T-helper 1 cell treated with Interleukin-12 subunit alpha and Interleukin-12 subunit beta and Interleukin-4 antibody, amounts not matched to agents 30 μg/mL and 1 μg/mL, for 36 hours (primary cell): ENCODE data around the gene PIWIL4.

Experiments used
- H3K27ac Mint-ChIP-seq: one replicate; pipeline ENCODE4 v1.8.0; 2021; ENCODE audit warnings: mild to moderate bottlenecking, mixed read lengths
- H3K27me3 Mint-ChIP-seq: one replicate; pipeline ENCODE4 v1.8.0; 2021; ENCODE audit warnings: low read depth, mixed read lengths
- H3K36me3 Mint-ChIP-seq: one replicate; pipeline ENCODE4 v1.8.0; 2021; ENCODE audit warnings: low read depth, mixed read lengths
- H3K4me1 Mint-ChIP-seq: one replicate; pipeline ENCODE4 v1.8.0; 2021; ENCODE audit warnings: low read depth, mixed read lengths
- H3K4me3 Mint-ChIP-seq: one replicate; pipeline ENCODE4 v1.8.0; 2021; ENCODE audit warnings: mild to moderate bottlenecking, moderate library complexity, mixed read lengths
- H3K9me3 Mint-ChIP-seq: one replicate; pipeline ENCODE4 v1.8.0; 2021; ENCODE audit warnings: mixed read lengths

Gene PIWIL4

DNA sequence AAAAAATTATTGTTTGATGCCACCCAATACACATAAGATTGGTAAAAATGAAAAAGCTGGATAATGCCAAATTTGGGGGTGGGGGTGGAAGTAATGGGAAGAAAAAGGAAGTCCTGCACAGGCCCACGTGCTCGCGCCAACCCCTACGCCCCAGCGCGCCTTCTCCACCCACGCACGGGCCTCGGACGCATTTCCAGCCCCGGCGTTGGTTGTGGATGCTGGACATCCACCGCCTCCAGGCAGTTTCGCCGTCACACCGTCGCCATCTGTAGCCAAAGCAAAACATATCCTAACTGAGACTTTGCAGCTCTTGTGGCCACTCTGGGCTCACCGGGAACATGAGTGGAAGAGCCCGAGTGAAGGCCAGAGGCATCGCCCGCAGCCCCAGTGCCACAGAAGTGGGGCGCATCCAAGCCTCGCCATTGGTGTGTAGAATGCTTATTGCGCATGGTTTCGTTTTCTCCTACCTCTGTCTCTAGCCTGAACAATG, at the start of gene PIWIL4:
Gene PIWIL4, plus strand, starts transcription at position 188 of the 490 bp plus-strand sequence. Its CDS starts 151 bp downstream, at position 339.
- Mint-ChIP-seq H3K4me1 (no peaks in the 10 kb centered on the region), H3K4me3 (no peak within 1 kb of the TSS), H3K27ac (no peak within 1 kb of the TSS), H3K9me3 (no peaks in the 10 kb centered on the region), H3K27me3 (no peaks in the 10 kb centered on the region), H3K36me3 (no peaks in the 10 kb centered on the region)

DNA sequence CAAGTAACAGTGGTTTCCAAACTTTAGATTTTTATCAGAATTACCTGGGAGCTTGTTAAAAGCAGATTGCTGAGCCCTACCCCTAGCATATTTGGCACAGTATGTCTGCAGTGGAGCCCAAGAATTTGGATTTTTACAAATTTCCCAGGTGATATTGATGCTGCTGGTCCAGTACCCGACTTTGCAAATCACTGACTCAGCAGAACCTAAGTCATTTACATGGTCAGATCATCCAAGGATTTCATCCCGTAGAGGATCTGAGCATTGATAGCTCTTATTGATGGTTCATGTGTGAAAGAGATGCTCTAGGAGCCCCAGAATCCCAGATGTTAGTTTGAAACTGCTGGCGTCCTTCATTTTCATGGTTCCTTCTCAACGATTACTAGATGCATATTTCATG, 48.9 kb upstream of the PIWIL4 start:
- Mint-ChIP-seq H3K27me3 (peaks cover 34% of the 10 kb centered on the region), H3K27ac (no peak overlapping the region), H3K36me3 (no peaks in the 10 kb centered on the region), H3K9me3 (no peaks in the 10 kb centered on the region), H3K4me3 (no peak overlapping the region), H3K4me1 (no peaks in the 10 kb centered on the region)

DNA sequence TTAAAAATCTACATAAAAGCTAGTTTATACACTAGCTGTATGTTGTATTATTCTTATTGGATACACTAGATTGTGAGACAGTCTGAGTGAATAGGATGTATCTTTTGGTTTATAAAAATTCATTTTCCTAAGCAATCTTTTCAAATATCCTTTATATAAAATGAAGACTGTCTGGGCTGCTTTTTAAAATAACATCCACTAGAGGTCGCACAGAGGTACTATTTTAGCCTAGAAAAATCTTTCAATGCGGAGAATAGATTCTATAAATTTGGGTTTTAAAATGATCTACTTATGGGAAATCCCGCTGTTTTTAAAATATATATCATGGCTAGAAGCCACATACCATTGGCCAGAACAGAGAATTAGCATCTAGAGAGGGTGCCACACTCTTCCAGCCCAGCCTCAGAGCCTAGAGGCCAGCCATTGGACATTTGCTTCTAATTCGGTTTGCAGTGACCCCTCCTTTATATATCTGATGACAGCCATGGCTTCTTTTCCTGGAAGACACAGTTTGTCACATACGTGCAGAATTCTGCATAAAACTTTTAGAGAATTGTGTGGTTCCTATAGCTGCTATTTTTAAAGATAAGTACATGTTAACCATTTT, 47.6 kb upstream of the PIWIL4 start:
- H3K4me1 Mint-ChIP-seq: no peaks in the 10 kb centered on the region
- H3K27ac Mint-ChIP-seq: no peak overlapping the region
- no peak overlapping the region for H3K4me3 Mint-ChIP-seq
- no peaks in the 10 kb centered on the region for H3K36me3 Mint-ChIP-seq
- H3K9me3 Mint-ChIP-seq: no peaks in the 10 kb centered on the region
- H3K27me3 Mint-ChIP-seq: peaks cover 39% of the 10 kb centered on the region

GRCh38 chr11:94521684-94522083, 45.5 kb upstream of the PIWIL4 start:
- Mint-ChIP-seq H3K27me3 (peaks cover 31% of the 10 kb centered on the region), H3K9me3 (no peaks in the 10 kb centered on the region), H3K4me1 (no peaks in the 10 kb centered on the region), H3K27ac (no peak overlapping the region), H3K4me3 (no peak overlapping the region), H3K36me3 (no peaks in the 10 kb centered on the region)

DNA sequence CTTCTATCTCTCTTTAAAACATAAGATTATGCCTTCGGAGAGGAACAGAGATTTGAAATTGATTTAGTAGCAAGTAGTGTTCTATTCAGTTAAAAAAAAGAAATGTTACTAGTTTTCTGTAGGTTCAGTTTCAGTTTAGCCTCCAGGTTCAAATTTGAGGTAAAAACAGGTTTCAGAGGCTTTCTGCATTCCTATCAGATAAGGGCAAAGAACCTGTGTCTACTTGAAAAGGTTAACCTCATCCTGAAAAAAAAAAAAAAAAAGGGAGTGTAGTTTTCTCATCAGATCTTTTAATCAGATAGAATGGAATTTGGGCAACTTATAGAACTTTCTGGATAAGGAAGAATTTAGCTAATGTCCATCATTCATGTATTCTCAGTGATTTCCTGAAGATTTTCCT, 42.8 kb upstream of the PIWIL4 start:
- H3K4me1 Mint-ChIP-seq: no peaks in the 10 kb centered on the region
- H3K27me3 Mint-ChIP-seq: peaks cover 43% of the 10 kb centered on the region
- H3K36me3 Mint-ChIP-seq: no peaks in the 10 kb centered on the region
- H3K4me3 Mint-ChIP-seq: no peak overlapping the region
- H3K9me3 Mint-ChIP-seq: no peaks in the 10 kb centered on the region
- H3K27ac Mint-ChIP-seq: no peak overlapping the region

DNA sequence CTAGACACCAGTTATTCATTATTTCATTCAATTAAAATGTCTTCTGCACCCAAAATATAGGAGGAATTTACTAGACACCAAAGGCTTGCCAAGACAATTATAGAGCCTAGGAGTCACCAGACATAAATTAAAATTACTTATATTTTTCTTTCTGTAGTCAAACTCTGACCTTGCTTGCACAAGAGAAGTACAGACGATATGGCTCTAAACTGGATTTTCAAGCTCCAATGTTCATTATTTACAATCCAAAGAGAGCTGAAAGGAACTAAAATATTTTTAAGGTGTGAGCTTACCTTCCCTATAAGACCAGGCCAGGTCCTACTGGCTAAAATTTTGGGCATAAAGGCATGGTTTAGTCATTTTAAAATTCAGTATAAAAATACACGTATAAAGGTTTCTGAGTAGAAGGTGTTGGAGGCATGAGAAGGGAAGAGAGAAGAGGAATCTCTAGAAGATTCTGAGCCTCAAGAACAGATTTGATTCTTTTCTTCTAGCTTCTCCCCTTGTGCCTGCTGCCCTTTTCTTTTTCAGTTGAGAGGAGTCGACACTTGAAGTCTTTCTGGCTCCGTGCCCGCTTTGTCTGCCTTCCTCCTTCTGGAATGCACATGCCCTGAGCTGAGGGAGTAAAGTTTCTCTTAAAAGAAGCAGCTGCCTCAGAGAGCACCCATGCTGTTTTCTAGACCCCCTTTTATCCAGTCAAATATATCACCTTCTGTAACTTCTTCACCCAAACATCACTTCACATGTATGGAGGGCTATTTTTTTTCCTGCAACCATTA, 41.4 kb upstream of the PIWIL4 start:
- Mint-ChIP-seq H3K27me3 (peaks cover 50% of the 10 kb centered on the region), H3K36me3 (no peaks in the 10 kb centered on the region), H3K27ac (no peak overlapping the region), H3K9me3 (no peaks in the 10 kb centered on the region), H3K4me3 (no peak overlapping the region), H3K4me1 (no peaks in the 10 kb centered on the region)

GRCh38 chr11:94526645-94527438, 40.3 kb upstream of the PIWIL4 start:
- no peak overlapping the region for H3K27ac Mint-ChIP-seq
- H3K9me3 Mint-ChIP-seq: no peaks in the 10 kb centered on the region
- H3K4me1 Mint-ChIP-seq: no peaks in the 10 kb centered on the region
- no peak overlapping the region for H3K4me3 Mint-ChIP-seq
- peaks cover 53% of the 10 kb centered on the region for H3K27me3 Mint-ChIP-seq
- H3K36me3 Mint-ChIP-seq: no peaks in the 10 kb centered on the region

- no peaks in the 10 kb centered on the region for H3K9me3 Mint-ChIP-seq
- no peaks in the 10 kb centered on the region for H3K36me3 Mint-ChIP-seq
- no peak overlapping the region for H3K4me3 Mint-ChIP-seq
- H3K27ac Mint-ChIP-seq: no peak overlapping the region
- H3K27me3 Mint-ChIP-seq: peaks cover 56% of the 10 kb centered on the region
- H3K4me1 Mint-ChIP-seq: no peaks in the 10 kb centered on the region
Observed at GRCh38 chr11:94528551-94528950, 38.6 kb upstream of the PIWIL4 start.

- H3K36me3 Mint-ChIP-seq: no peaks in the 10 kb centered on the region
- no peaks in the 10 kb centered on the region for H3K4me1 Mint-ChIP-seq
- peaks cover 54% of the 10 kb centered on the region for H3K27me3 Mint-ChIP-seq
- H3K4me3 Mint-ChIP-seq: no peak overlapping the region
- H3K27ac Mint-ChIP-seq: no peak overlapping the region
- no peaks in the 10 kb centered on the region for H3K9me3 Mint-ChIP-seq
Observed at GRCh38 chr11:94532211-94532610, 35.0 kb upstream of the PIWIL4 start.

- H3K9me3 Mint-ChIP-seq: no peaks in the 10 kb centered on the region
- peaks cover 52% of the 10 kb centered on the region for H3K27me3 Mint-ChIP-seq
- no peaks in the 10 kb centered on the region for H3K4me1 Mint-ChIP-seq
- no peak overlapping the region for H3K4me3 Mint-ChIP-seq
- H3K36me3 Mint-ChIP-seq: no peaks in the 10 kb centered on the region
- no peak overlapping the region for H3K27ac Mint-ChIP-seq
Observed at GRCh38 chr11:94533206-94533605, 34.0 kb upstream of the PIWIL4 start.

DNA sequence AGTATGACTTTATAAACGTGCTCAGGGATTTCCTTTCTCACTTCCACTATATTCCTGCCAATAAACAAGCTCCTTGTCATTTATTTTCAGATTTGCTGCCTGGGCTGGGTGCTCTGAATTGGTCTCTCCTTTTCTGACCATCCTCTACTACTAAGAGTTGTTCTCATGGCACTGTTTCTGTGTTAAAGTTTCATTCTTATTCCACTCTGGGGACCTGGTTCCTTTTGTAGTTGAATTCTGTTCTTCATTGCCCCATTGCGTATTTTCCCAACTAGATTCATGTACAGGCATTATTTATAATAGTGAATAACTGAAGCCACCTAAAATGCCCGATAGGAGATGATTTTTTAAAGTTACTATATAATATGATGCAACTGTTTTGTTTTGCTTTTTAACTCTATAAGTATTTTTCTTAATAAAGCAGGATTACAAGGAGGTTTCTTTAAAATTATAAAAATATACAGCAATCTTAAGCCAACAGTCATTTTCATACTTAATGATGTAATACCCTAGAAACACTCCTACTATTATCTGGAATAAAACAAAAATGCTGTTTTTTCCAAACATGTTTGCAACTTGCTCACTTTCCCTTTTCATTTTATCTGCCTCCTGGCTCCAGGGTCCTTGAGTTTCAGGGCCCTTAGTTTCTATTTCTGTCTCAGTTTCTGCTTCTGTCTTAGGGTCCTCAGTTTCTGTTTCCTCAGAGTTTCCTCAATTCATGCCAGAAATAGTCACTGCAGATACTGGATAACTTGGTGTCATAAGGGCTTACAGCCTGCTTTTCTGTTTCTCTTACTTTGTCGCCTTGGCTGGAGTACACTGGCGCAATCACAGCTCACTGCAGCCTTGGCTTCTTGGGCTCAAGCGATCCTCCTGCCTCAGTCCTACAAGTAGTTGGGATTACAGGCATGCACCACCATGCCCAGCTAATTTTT, 33.2 kb upstream of the PIWIL4 start:
- no peaks in the 10 kb centered on the region for H3K4me1 Mint-ChIP-seq
- H3K27ac Mint-ChIP-seq: no peak overlapping the region
- peaks cover 47% of the 10 kb centered on the region for H3K27me3 Mint-ChIP-seq

GRCh38 chr11:94536386-94536785, 30.8 kb upstream of the PIWIL4 start:
- H3K36me3 Mint-ChIP-seq: no peaks in the 10 kb centered on the region
- H3K9me3 Mint-ChIP-seq: no peaks in the 10 kb centered on the region
- no peak overlapping the region for H3K27ac Mint-ChIP-seq
- no peak overlapping the region for H3K4me3 Mint-ChIP-seq
- H3K27me3 Mint-ChIP-seq: peaks cover 35% of the 10 kb centered on the region
- no peaks in the 10 kb centered on the region for H3K4me1 Mint-ChIP-seq

More for the DNA sequence above, 33.2 kb upstream of the PIWIL4 start:
- Mint-ChIP-seq H3K36me3 (no peaks in the 10 kb centered on the region), H3K9me3 (no peaks in the 10 kb centered on the region), H3K4me3 (no peak overlapping the region)

DNA sequence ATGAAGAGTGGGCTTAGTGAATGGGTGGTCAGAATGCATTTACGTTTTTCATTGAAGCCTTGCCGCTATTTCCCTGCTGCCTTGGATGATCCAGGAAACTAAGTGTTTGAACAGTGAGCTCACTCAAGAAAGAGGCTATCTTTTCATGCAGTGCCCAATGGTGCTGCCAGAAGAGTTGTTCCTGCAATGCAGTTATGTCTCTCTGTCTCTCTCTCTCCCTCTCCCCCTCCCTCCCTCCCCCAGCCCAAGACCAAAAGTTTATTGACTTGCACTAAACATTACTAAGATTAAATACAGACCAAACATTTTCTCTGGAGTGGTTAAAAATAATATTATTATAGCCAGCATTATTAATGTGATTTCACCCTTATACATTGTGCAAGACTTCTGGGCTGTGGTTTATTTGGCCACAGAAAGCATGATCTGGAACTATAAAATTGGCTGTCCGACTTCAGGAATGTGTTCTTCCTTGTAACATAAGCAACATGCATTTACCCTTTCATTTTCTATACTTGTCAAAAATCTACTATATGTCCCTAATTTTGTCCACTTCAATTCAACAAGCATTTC, 30.1 kb upstream of the PIWIL4 start:
- Mint-ChIP-seq H3K27me3 (peaks cover 34% of the 10 kb centered on the region), H3K36me3 (no peaks in the 10 kb centered on the region), H3K4me1 (no peaks in the 10 kb centered on the region), H3K27ac (no peak overlapping the region), H3K9me3 (no peaks in the 10 kb centered on the region), H3K4me3 (no peak overlapping the region)
